Tibial nerve (tissue), 3 donors: ENCODE data around the gene DENND1A.

Source experiments
- CTCF ChIP-seq, 5 experiments: fragments of 200-600 bp in 3 of 5; fragments of 450-650 bp in 2 of 5; sonication (generic) in 3 of 5; IDR thresholded peaks; one replicate each; pipeline ENCODE4 v1.5.1; 2016 to 2019; ENCODE audit warnings: antibody characterized with exemption in 5 of 5, mild to moderate bottlenecking in 3 of 5, moderate library complexity in 2 of 5
- POLR2A ChIP-seq, 2 donors: fragments of 450-650 bp; IDR thresholded peaks; one replicate each; pipeline ENCODE4 v1.6.1; 2017; ENCODE audit warnings: antibody characterized with exemption in 2 of 2, mild to moderate bottlenecking in 2 of 2, moderate library complexity in 2 of 2

- no peak for TF ChIP-seq CTCF (IDR thresholded peaks at IDR 0.05)
- no peak for TF ChIP-seq POLR2A (IDR thresholded peaks at IDR 0.05)
Observed at GRCh38 chr9:123843703-123844102, 86.2 kb downstream of the DENND1A start.
